Endothelial cell of umbilical vein (primary cell): ENCODE data around the gene OR5AC2. TPM values are rescaled to one million over a fixed set of nuclear protein-coding genes. Genes with fewer than 3 reads are reported as not detected.

ENCODE experiments used
- BruUV-seq: library from RNA; stranded (reverse); fragments of 400-500 nt; replicated peaks from 2 replicates; lab custom pipeline; 2021; lab: Mats Ljungman, UMichigan
- CTCF ChIA-PET: fragments of 300-600, 350-600 bp; sonication (Branson Sonifier 250); formaldehyde crosslinking; loops from one replicate; lab custom pipeline; 2021; ENCODE audit warnings: antibody characterized with exemption, inconsistent platforms; lab: Charles Lee
- POLR2A ChIA-PET: fragments of 300-600, 350-600 bp; sonication (Branson Sonifier 250); formaldehyde crosslinking; loops from one replicate; lab custom pipeline; 2021; ENCODE audit warnings: antibody characterized with exemption, inconsistent platforms; lab: Charles Lee
- DNase-seq: peaks from one replicate; pipeline ENCODE4 v3.0.0-alpha.2; 2011; ENCODE audit warnings: low read depth, low spot score
- FAIRE-seq: peaks from 2 replicates; lab custom pipeline; 2011; peaks lifted over from hg19 to GRCh38; lab: Jason Lieb, UNC
- H2AFZ ChIP-seq: 2 replicates; pipeline ENCODE4 v1.6.0; 2012; ENCODE audit warnings: low read depth, low read length, control low read depth, inconsistent platforms
- H3K27ac ChIP-seq: 2 replicates; pipeline ENCODE4 v1.5.1; 2011; ENCODE audit warnings: low read depth, mild to moderate bottlenecking, control low read depth, low read length, moderate library complexity; ENCODE audit not compliant: insufficient read depth
- H3K27me3 ChIP-seq, 2 experiments: 2 replicates each; pipeline versions ENCODE4 v1.6.0 to v1.6.1; 2011; ENCODE audit warnings: low read length in 2 of 2, mixed read lengths in 1 of 2; ENCODE audit not compliant: control insufficient read depth in 2 of 2, insufficient read depth in 2 of 2
- H3K36me3 ChIP-seq, 2 experiments: 2 replicates in 1 of 2; 3 replicates in 1 of 2; pipeline ENCODE4 v1.5.1; 2011; ENCODE audit warnings: low read length in 2 of 2, mild to moderate bottlenecking in 1 of 2, moderate library complexity in 1 of 2; ENCODE audit not compliant: control insufficient read depth in 2 of 2, insufficient read depth in 2 of 2; ENCODE audit errors: extremely low read depth in 1 of 2
- H3K4me1 ChIP-seq: 3 replicates; pipeline ENCODE4 v1.5.1; 2011; ENCODE audit warnings: mild to moderate bottlenecking, low read length; ENCODE audit not compliant: control insufficient read depth, insufficient read depth; ENCODE audit errors: extremely low read depth
- H3K4me2 ChIP-seq: 2 replicates; pipeline ENCODE4 v1.6.1; 2011; ENCODE audit warnings: low read length, control low read depth, mixed read lengths; ENCODE audit not compliant: insufficient read depth
- H3K4me3 ChIP-seq, 3 experiments: fragments of 200-600 bp in 1 of 3; sonication (generic), shearing (Covaris generic) in 1 of 3; replicated peaks in 1 of 3; 2 replicates each; pipeline ENCODE4 v1.5.1; 2011 to 2016; ENCODE audit warnings: control low read depth in 3 of 3, low read length in 3 of 3, mild to moderate bottlenecking in 2 of 3, inconsistent platforms in 1 of 3, low read depth in 1 of 3, moderate library complexity in 1 of 3; ENCODE audit not compliant: insufficient read depth in 1 of 3
- H3K79me2 ChIP-seq: 2 replicates; pipeline ENCODE4 v1.6.0; 2012; ENCODE audit warnings: low read length, inconsistent platforms; ENCODE audit not compliant: control insufficient read depth, insufficient read depth
- H3K9ac ChIP-seq: replicated peaks from 2 replicates; pipeline ENCODE3; 2011; ENCODE audit warnings: low read length, control low read depth; ENCODE audit not compliant: insufficient read depth; ENCODE audit errors: extremely low read depth
- H3K9me1 ChIP-seq: replicated peaks from 3 replicates; pipeline ENCODE4 v1.6.0; 2011; ENCODE audit warnings: mild to moderate bottlenecking, low read length; ENCODE audit not compliant: control insufficient read depth, insufficient read depth; ENCODE audit errors: extremely low read depth
- H3K9me3 ChIP-seq: replicated peaks from 2 replicates; pipeline ENCODE4 v1.5.1; 2012; ENCODE audit warnings: low read length, inconsistent platforms; ENCODE audit not compliant: control insufficient read depth, insufficient read depth
- H4K20me1 ChIP-seq: replicated peaks from 2 replicates; pipeline ENCODE3; 2011; ENCODE audit warnings: mild to moderate bottlenecking, low read length; ENCODE audit not compliant: control insufficient read depth, insufficient read depth; ENCODE audit errors: extremely low read depth
- CTCF ChIP-seq, 2 donors: IDR thresholded peaks; 1 replicate in 1 of 2; 2 replicates in 1 of 2; pipeline ENCODE4 v1.5.1; 2011; ENCODE audit warnings: low read length in 2 of 2, mild to moderate bottlenecking in 2 of 2, moderate library complexity in 2 of 2, control low read depth in 1 of 2, inconsistent platforms in 1 of 2, low read depth in 1 of 2; ENCODE audit not compliant: insufficient read depth in 1 of 2; ENCODE audit errors: extremely low read depth in 1 of 2
- EZH2 ChIP-seq: IDR thresholded peaks from 2 replicates; pipeline ENCODE4 v1.6.1; 2012; ENCODE audit warnings: borderline replicate concordance, low read depth, mild to moderate bottlenecking, moderate library complexity, low read length, inconsistent platforms; ENCODE audit not compliant: severe bottlenecking
- FOS ChIP-seq: IDR thresholded peaks from 2 replicates; pipeline ENCODE4 v1.6.1; 2011; ENCODE audit warnings: mild to moderate bottlenecking, low read length, moderate library complexity, borderline replicate concordance; ENCODE audit not compliant: insufficient read depth
- GATA2 ChIP-seq: IDR thresholded peaks from 2 replicates; pipeline ENCODE4 v1.7.0; 2011; ENCODE audit warnings: low read depth, mild to moderate bottlenecking, moderate library complexity, mixed read lengths, low read length; ENCODE audit not compliant: insufficient read length, insufficient read depth
- JUN ChIP-seq: IDR thresholded peaks from 2 replicates; pipeline ENCODE4 v1.6.1; 2011; ENCODE audit warnings: borderline replicate concordance, low read depth; ENCODE audit not compliant: insufficient read length, insufficient read depth
- MAX ChIP-seq: IDR thresholded peaks from 2 replicates; pipeline ENCODE4 v1.6.1; 2011; ENCODE audit not compliant: insufficient read depth, insufficient read length
- MYC ChIP-seq: IDR thresholded peaks from one replicate; pipeline ENCODE4 v1.6.1; 2011; ENCODE audit warnings: mild to moderate bottlenecking, low read depth, low read length
- POLR2A ChIP-seq: IDR thresholded peaks from 2 replicates; pipeline ENCODE4 v1.6.1; 2012; ENCODE audit warnings: low read depth, mild to moderate bottlenecking, control low read depth, low read length
- POLR2AphosphoS5 ChIP-seq: IDR thresholded peaks from 2 replicates; pipeline ENCODE4 v1.6.1; 2012; ENCODE audit warnings: low read depth, mild to moderate bottlenecking, control low read depth, low read length, moderate library complexity; ENCODE audit not compliant: insufficient read depth
- dilution Hi-C: fragments of 300-500 bp; cut with MboI; formaldehyde crosslinking; loops from one replicate; pipeline ENCODE4 v1.15.0; 2019; ENCODE audit warnings: low sequenced_read_pairs; ENCODE audit not compliant: extremely low pct_ligation_motif_present
- intact Hi-C: fragments of 100-400 bp; cut with micrococcal nuclease; formaldehyde crosslinking; loops from one replicate; pipeline ENCODE4 v1.10.0; 2022
- polyA plus RNA-seq, 4 experiments: library from polyadenylated mRNA; depleted of rRNA in 3 of 4; stranded (reverse) in 3 of 4; unstranded in 1 of 4; fragments of >200 nt; gene quantifications; 2 replicates each; pipeline versions ENCODE4 v1.2.1 to v1.2.3, GENCODE V29; 2011 to 2012; ENCODE audit warnings: missing spikeins in 1 of 4
- total RNA-seq: library from RNA; stranded (reverse); gene quantifications from 2 replicates; pipeline ENCODE4 v1.2.3, GENCODE V29; 2021

Gene OR5AC2
- total and polyA plus RNA-seq, 2 donors (not counting 3 experiments of a cell fraction or from before 2014, with no cell fraction given), result not detected

- peaks cover 0 to 12% of the 10 kb centered on the region in 2 experiments for H3K27me3 ChIP-seq
- H4K20me1 ChIP-seq, result no peaks in the 10 kb centered on the region
- POLR2A ChIA-PET, result no interaction called here
- no peaks in the 10 kb centered on the region for H3K79me2 ChIP-seq
- H3K9me1 ChIP-seq, result no peaks in the 10 kb centered on the region
- FAIRE-seq (no peak), DNase-seq (no peak)
- CTCF ChIA-PET, result interaction anchor here (1.7 kb wide), 1 partner anchor 10 kb away, joined by 8 read pairs; no protein-coding TSS in a partner anchor
- no peak overlapping the region for H3K9ac ChIP-seq
- TF ChIP-seq POLR2A (no peak), POLR2AphosphoS5 (no peak), JUN (no peak)
- H3K4me3 ChIP-seq, result no peak overlapping the region
- no peaks in the 10 kb centered on the region for H3K36me3 ChIP-seq
- no TSS peak for BruUV-seq
- no peak overlapping the region for H2AFZ ChIP-seq
- intact Hi-C loops, result no loop called here
- no peaks in the 10 kb centered on the region for H3K4me1 ChIP-seq
- dilution Hi-C loops, result no loop called here
- H3K9me3 ChIP-seq, result no peaks in the 10 kb centered on the region
- H3K4me2 ChIP-seq, result no peak overlapping the region
- H3K27ac ChIP-seq, result no peak overlapping the region
Measured at GRCh38 chr3:98048586-98048985, 38.4 kb upstream of the OR5AC2 start.

- Histone ChIP-seq H3K4me3 (no peak overlapping the region), H3K36me3 (no peaks in the 10 kb centered on the region), H3K9ac (no peak overlapping the region), H3K9me3 (no peaks in the 10 kb centered on the region), H4K20me1 (no peaks in the 10 kb centered on the region), H3K79me2 (no peaks in the 10 kb centered on the region), H2AFZ (no peak overlapping the region), H3K4me1 (no peaks in the 10 kb centered on the region), H3K27me3 (peaks cover 0 to 12% of the 10 kb centered on the region in 2 experiments), H3K9me1 (no peaks in the 10 kb centered on the region), H3K27ac (no peak overlapping the region), H3K4me2 (no peak overlapping the region)
- FAIRE-seq (no peak), DNase-seq (no peak)
- ChIA-PET CTCF (interaction anchor here (1.7 kb wide), 1 partner anchor 11 kb away, joined by 8 read pairs; no protein-coding TSS in a partner anchor), POLR2A (no interaction called here)
- intact Hi-C loops (no loop called here), dilution Hi-C loops (no loop called here)
- TF ChIP-seq GATA2 (no peak), EZH2 (no peak), POLR2AphosphoS5 (no peak), MAX (no peak), MYC (no peak), FOS (no peak), CTCF (IDR thresholded peaks at IDR 0.05; ENCODE audit: extremely low read depth in 1 of 2, insufficient read depth in 1 of 2, low read depth in 1 of 2, low read length in 2 of 2) (no peak), POLR2A (no peak), JUN (no peak)
- no TSS peak for BruUV-seq
Measured at GRCh38 chr3:98049271-98049670, 37.7 kb upstream of the OR5AC2 start.
